T-cell (primary cell): ENCODE data around the gene OR4C45. TPM values are rescaled to one million over a fixed set of nuclear protein-coding genes. Genes with fewer than 3 reads are reported as not detected.

ENCODE experiments used
- ATAC-seq, 4 experiments: fragments of 200-7000 bp in 3 of 4; fragments of 150-1000 bp in 1 of 4; cut with Tn5 transposase; replicated peaks in 1 of 4; 1 replicate in 3 of 4; 2 replicates in 1 of 4; pipeline ENCODE4 v1.10.0; 2021; ENCODE audit warnings: moderate library complexity in 3 of 4, mild to moderate bottlenecking in 2 of 4, moderate number of reproducible peaks in 1 of 4
- CTCF ChIA-PET, 2 donors: fragments of 300-600 bp; sonication (Branson Sonifier 250); formaldehyde crosslinking; loops; one replicate each; lab custom pipeline; 2022; ENCODE audit warnings: antibody characterized with exemption in 2 of 2; lab: Charles Lee
- POLR2A ChIA-PET, 2 donors: fragments of 300-600 bp; sonication (Branson Sonifier 250); formaldehyde crosslinking; loops; one replicate each; lab custom pipeline; 2022; ENCODE audit warnings: antibody characterized with exemption in 2 of 2; lab: Charles Lee
- DNase-seq, 35 experiments: peaks; one replicate each; pipeline versions ENCODE4 v3.0.0 to v3.0.0-alpha.2; 2013 to 2023
- H3K27ac ChIP-seq: one replicate; pipeline ENCODE4 v1.5.1; 2013; ENCODE audit warnings: low read length
- H3K27me3 ChIP-seq, 2 experiments: replicated peaks in 1 of 2; 1 replicate in 1 of 2; 2 replicates in 1 of 2; pipeline versions ENCODE4 v1.6.1 to v1.7.0; 2013; ENCODE audit warnings: low read length in 1 of 2, mixed read lengths in 1 of 2; ENCODE audit not compliant: control insufficient read depth in 2 of 2, insufficient read depth in 2 of 2; ENCODE audit errors: extremely low read depth in 1 of 2
- H3K36me3 ChIP-seq, 2 donors: 1 replicate in 1 of 2; 2 replicates in 1 of 2; pipeline versions ENCODE4 v1.6.1 to v1.7.0; 2013; ENCODE audit warnings: low read length in 1 of 2; ENCODE audit not compliant: control insufficient read depth in 2 of 2, insufficient read depth in 1 of 2; ENCODE audit errors: extremely low read depth in 1 of 2
- H3K4me1 ChIP-seq, 2 experiments: 1 replicate in 1 of 2; 2 replicates in 1 of 2; pipeline versions ENCODE4 v1.6.1 to v1.7.0; 2013; ENCODE audit warnings: low read length in 2 of 2, mixed read lengths in 1 of 2; ENCODE audit not compliant: insufficient read depth in 2 of 2, control insufficient read depth in 1 of 2; ENCODE audit errors: extremely low read depth in 1 of 2
- H3K4me3 ChIP-seq, 2 donors: 1 replicate in 1 of 2; 2 replicates in 1 of 2; pipeline versions ENCODE4 v1.5.1 to v1.7.0; 2013; ENCODE audit warnings: mild to moderate bottlenecking in 2 of 2, low read length in 1 of 2, moderate library complexity in 1 of 2; ENCODE audit not compliant: control insufficient read depth in 1 of 2; ENCODE audit errors: extremely low read depth in 1 of 2
- H3K9me3 ChIP-seq: 2 replicates; pipeline ENCODE4 v1.7.0; 2013
- H3K27ac Mint-ChIP-seq, 2 donors: one replicate each; pipeline ENCODE4 v1.8.0; 2020 to 2021; ENCODE audit warnings: mild to moderate bottlenecking in 2 of 2, mixed read lengths in 2 of 2
- H3K27me3 Mint-ChIP-seq, 2 donors: one replicate each; pipeline ENCODE4 v1.8.0; 2021 to 2022; ENCODE audit warnings: mixed read lengths in 2 of 2
- H3K36me3 Mint-ChIP-seq: one replicate; pipeline ENCODE4 v1.8.0; 2021; ENCODE audit warnings: mixed read lengths
- H3K4me1 Mint-ChIP-seq, 3 donors: one replicate each; pipeline ENCODE4 v1.8.0; 2020 to 2022; ENCODE audit warnings: mixed read lengths in 3 of 3, mild to moderate bottlenecking in 1 of 3
- H3K4me3 Mint-ChIP-seq, 3 donors: one replicate each; pipeline ENCODE4 v1.8.0; 2020 to 2022; ENCODE audit warnings: mild to moderate bottlenecking in 3 of 3, mixed read lengths in 3 of 3, moderate library complexity in 3 of 3
- H3K9me3 Mint-ChIP-seq, 3 donors: one replicate each; pipeline ENCODE4 v1.8.0; 2020 to 2022; ENCODE audit warnings: mixed read lengths in 3 of 3
- WGBS: methylation state at CpG from one replicate; pipeline ENCODE4 v1.1.5; 2013; ENCODE audit warnings: missing lambda C conversion rate; ENCODE audit not compliant: insufficient coverage; 5-methylcytosine and 5-hydroxymethylcytosine counted together
- total RNA-seq, 35 experiments: library from RNA in 6 of 35; stranded (reverse) in 6 of 35; fragments of 120-200 nt in 1 of 35; gene quantifications; one replicate each; pipeline versions ENCODE4 v1.2.1 to v1.2.4 and lab custom pipeline; 2013 to 2026

Gene OR4C45
- total RNA-seq, 5 donors from 2014 or later (not counting 1 experiment from before 2014, with no cell fraction given): not detected

DNA sequence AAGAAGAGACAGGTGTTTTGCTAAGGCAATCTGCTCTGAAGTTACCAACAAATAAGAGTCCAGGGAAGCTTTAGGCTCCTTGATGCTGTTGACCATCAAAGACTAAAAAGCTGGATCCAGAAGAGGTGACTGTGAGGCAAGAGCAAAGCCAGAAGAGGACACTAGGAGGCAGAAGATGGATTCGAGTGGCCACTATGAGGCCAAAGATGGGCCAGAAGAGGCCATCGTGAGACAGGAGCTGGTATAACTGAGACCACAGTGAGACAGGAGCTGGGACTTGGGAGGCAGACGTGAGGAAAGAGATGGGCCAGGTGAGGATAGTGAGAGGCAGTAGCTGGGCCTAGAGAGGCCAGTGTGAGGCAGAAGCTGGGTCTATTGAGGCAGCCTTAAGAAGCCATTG lies 37.7 kb downstream of the OR4C45 start:
- Mint-ChIP-seq H3K36me3 (no peaks in the 10 kb centered on the region), H3K27ac (no peak overlapping the region), H3K9me3 (peaks cover 5 to 16% (median 5%) of the 10 kb centered on the region in 3 donors), H3K4me1 (no peaks in the 10 kb centered on the region), H3K4me3 (no peak overlapping the region), H3K27me3 (no peaks in the 10 kb centered on the region)
- H3K27ac ChIP-seq: no peak overlapping the region
- DNase-seq (no peak), ATAC-seq (no peak)
- no peaks in the 10 kb centered on the region for H3K9me3 ChIP-seq
- H3K27me3 ChIP-seq: no peaks in the 10 kb centered on the region
- H3K36me3 ChIP-seq: no peaks in the 10 kb centered on the region
- 61% methylated on average over 3 of the region's 3 CpGs for WGBS
- ChIA-PET POLR2A (no interaction called here), CTCF (no interaction called here)
- H3K4me1 ChIP-seq: no peaks in the 10 kb centered on the region
- H3K4me3 ChIP-seq: no peak overlapping the region

- Mint-ChIP-seq H3K9me3 (peaks cover 4 to 16% (median 5%) of the 10 kb centered on the region in 3 donors), H3K4me1 (no peaks in the 10 kb centered on the region), H3K36me3 (no peaks in the 10 kb centered on the region), H3K27ac (no peak overlapping the region), H3K4me3 (no peak overlapping the region), H3K27me3 (no peaks in the 10 kb centered on the region)
- 62% methylated on average over 9 of the region's 9 CpGs for WGBS
- CTCF ChIA-PET: no interaction called here
- H3K9me3 ChIP-seq: no peaks in the 10 kb centered on the region
- POLR2A ChIA-PET: no interaction called here
- no peak overlapping the region for H3K4me3 ChIP-seq
- no peak for ATAC-seq
- H3K27me3 ChIP-seq: no peaks in the 10 kb centered on the region
- DNase-seq: no peak
- no peak overlapping the region for H3K27ac ChIP-seq
- H3K36me3 ChIP-seq: no peaks in the 10 kb centered on the region
- H3K4me1 ChIP-seq: no peaks in the 10 kb centered on the region
These were observed 39.0 kb downstream of the OR4C45 start for GRCh38 chr11:50071584-50072225.

DNA sequence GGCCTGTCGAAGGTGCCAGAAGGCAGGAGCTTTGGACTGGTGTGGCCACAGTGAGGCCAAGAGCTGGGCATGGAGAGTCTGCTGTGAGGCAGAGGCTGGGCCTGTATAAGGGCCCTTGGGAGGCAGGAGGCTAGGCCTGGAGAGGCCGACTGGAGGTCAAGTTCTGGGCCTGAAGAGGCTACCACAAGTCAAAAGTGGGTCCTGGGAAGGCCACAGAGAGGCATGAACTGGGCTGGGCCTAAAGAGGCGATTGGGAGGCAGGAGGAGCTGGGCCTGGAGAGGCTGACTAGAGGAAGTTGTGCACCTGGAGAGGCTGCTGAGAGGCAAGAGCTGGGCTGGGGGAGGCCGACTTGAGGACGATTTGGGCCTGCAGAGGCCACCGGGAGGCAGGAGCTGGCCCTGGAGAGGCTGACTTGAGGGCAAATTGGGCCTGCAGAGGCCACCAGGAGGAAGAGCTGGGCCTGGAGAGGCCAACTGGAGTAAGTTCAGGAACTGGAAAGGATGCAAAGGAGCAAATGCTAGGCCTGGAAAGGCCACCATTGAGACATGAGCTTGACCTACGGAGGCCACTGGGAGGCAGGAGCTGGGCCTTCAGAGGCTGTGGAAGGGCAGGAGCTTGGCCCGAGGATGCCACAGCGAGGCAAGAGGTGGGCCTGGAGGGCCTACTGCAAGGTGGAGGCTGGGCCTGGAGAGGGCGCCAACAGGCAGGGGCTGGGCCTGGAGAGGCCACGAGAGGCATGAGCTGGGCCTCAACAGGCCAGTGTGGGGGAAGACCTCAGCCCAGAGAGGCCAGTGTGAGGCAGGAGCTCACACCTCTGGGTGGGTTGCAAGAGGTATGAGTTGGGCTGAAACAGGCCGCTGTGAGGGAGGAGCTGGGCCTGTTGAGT lies 39.8 kb downstream of the OR4C45 start:
- no peak overlapping the region for H3K4me3 Mint-ChIP-seq
- peaks cover 5 to 22% (median 6%) of the 10 kb centered on the region in 3 donors for H3K9me3 Mint-ChIP-seq
- ATAC-seq: no peak
- POLR2A ChIA-PET: no interaction called here
- Histone ChIP-seq H3K27me3 (no peaks in the 10 kb centered on the region), H3K4me3 (no peak overlapping the region), H3K36me3 (no peaks in the 10 kb centered on the region), H3K27ac (no peak overlapping the region), H3K4me1 (no peaks in the 10 kb centered on the region), H3K9me3 (no peaks in the 10 kb centered on the region)
- no peaks in the 10 kb centered on the region for H3K4me1 Mint-ChIP-seq
- WGBS: 78% methylated on average over 12 of the region's 12 CpGs
- CTCF ChIA-PET: no interaction called here
- no peaks in the 10 kb centered on the region for H3K36me3 Mint-ChIP-seq
- H3K27me3 Mint-ChIP-seq: no peaks in the 10 kb centered on the region
- H3K27ac Mint-ChIP-seq: no peak overlapping the region
- no peak for DNase-seq

GRCh38 chr11:50073113-50074105 lies 40.7 kb downstream of the OR4C45 start:
- Mint-ChIP-seq H3K9me3 (peaks cover 5 to 24% (median 6%) of the 10 kb centered on the region in 3 donors), H3K4me1 (no peaks in the 10 kb centered on the region), H3K27ac (no peak overlapping the region), H3K36me3 (no peaks in the 10 kb centered on the region), H3K4me3 (no peak overlapping the region), H3K27me3 (no peaks in the 10 kb centered on the region)
- Histone ChIP-seq H3K27me3 (no peaks in the 10 kb centered on the region), H3K27ac (no peak overlapping the region), H3K4me3 (no peak overlapping the region), H3K36me3 (no peaks in the 10 kb centered on the region), H3K9me3 (no peaks in the 10 kb centered on the region), H3K4me1 (no peaks in the 10 kb centered on the region)
- WGBS: 92% methylated on average over 10 of the region's 10 CpGs
- ChIA-PET POLR2A (no interaction called here), CTCF (no interaction called here)
- DNase-seq: no peak
- no peak for ATAC-seq

DNA sequence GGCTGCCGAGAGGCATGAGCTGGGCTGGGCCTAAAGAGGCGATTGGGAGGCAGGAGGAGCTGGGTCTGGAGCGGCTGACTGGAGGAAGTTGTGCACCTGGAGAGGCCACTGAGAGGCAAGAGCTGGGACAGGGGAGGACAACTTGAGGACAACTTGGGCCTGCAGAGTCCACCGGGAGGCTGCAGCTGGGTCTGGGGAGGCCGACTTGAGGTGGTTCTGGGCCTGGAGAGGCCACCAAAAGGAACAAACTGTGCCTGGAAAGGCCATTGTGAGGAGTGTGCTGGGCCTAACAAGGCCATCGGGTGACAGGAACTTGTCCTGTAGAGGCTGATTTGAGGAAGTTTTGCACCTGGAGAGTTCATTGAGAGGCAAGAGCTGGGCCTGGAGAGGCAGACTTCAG lies 41.5 kb downstream of the OR4C45 start:
- no peak overlapping the region for H3K27ac ChIP-seq
- POLR2A ChIA-PET: no interaction called here
- no peak overlapping the region for H3K27ac Mint-ChIP-seq
- no peaks in the 10 kb centered on the region for H3K36me3 Mint-ChIP-seq
- no peaks in the 10 kb centered on the region for H3K4me1 Mint-ChIP-seq
- H3K9me3 ChIP-seq: no peaks in the 10 kb centered on the region
- no peak overlapping the region for H3K4me3 ChIP-seq
- H3K27me3 Mint-ChIP-seq: no peaks in the 10 kb centered on the region
- peaks cover 5 to 24% (median 6%) of the 10 kb centered on the region in 3 donors for H3K9me3 Mint-ChIP-seq
- DNase-seq: no peak
- no peak for ATAC-seq
- no peaks in the 10 kb centered on the region for H3K27me3 ChIP-seq
- 93% methylated on average over 6 of the region's 6 CpGs for WGBS
- H3K36me3 ChIP-seq: no peaks in the 10 kb centered on the region
- no peak overlapping the region for H3K4me3 Mint-ChIP-seq
- CTCF ChIA-PET: no interaction called here
- no peaks in the 10 kb centered on the region for H3K4me1 ChIP-seq

GRCh38 chr11:50075856-50076255 lies 43.2 kb downstream of the OR4C45 start:
- no peaks in the 10 kb centered on the region for H3K27me3 Mint-ChIP-seq
- ATAC-seq (no peak), DNase-seq (no peak)
- H3K9me3 ChIP-seq: no peaks in the 10 kb centered on the region
- no peaks in the 10 kb centered on the region for H3K4me1 ChIP-seq
- H3K27ac Mint-ChIP-seq: no peak overlapping the region
- WGBS: 79% methylated on average over 4 of the region's 4 CpGs
- H3K27me3 ChIP-seq: no peaks in the 10 kb centered on the region
- no peaks in the 10 kb centered on the region for H3K36me3 Mint-ChIP-seq
- no peak overlapping the region for H3K4me3 ChIP-seq
- ChIA-PET POLR2A (no interaction called here), CTCF (no interaction called here)
- H3K4me1 Mint-ChIP-seq: no peaks in the 10 kb centered on the region
- H3K27ac ChIP-seq: no peak overlapping the region
- peaks cover 5 to 22% (median 6%) of the 10 kb centered on the region in 3 donors for H3K9me3 Mint-ChIP-seq
- no peak overlapping the region for H3K4me3 Mint-ChIP-seq
- no peaks in the 10 kb centered on the region for H3K36me3 ChIP-seq
